SIG-M5 treated with dmso at 0.1 percent for 504 hours (cell line): ENCODE measurements around the gene DUS2.

Source experiments
- DNase-seq: peaks from one replicate; lab custom pipeline; 2025; ENCODE audit not compliant: unreplicated experiment; lab: John Stamatoyannopoulos, UW

DUS2 gene

DNA sequence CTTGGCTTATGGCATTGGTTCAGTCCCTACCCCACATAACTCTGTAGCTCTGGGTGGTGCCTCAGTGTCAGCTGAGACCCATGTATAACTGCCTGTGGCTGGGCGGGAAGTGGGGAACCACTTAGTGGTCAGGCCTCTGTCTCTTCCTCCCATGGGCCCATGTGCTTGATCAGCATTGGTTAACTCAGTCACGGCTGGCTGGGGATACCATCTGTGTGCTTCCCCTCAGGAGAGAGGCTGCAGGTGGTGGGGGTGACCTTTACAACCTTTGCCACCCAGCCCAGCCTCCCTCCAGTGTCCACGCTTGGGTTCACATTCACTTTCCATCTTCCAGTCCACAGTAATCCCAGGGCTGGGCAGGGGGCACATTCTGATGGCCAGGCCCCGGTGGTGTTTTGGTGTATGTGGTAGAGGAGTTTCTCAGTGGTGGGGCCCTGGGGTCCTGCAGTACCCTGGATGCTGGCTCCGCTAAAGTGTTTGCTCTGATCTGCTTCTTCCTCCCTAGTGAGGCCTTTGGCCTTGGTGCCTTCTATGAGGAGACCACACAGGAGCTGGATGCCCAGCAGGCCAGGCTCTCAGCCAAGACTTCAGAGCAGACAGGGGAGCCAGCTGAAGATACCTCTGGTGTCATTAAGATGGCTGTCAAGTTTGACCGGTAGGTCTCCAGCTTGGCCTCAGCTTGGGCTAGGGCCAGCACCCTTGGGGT is 51.9 kb downstream of the DUS2 start:
- no peak for DNase-seq

DNA sequence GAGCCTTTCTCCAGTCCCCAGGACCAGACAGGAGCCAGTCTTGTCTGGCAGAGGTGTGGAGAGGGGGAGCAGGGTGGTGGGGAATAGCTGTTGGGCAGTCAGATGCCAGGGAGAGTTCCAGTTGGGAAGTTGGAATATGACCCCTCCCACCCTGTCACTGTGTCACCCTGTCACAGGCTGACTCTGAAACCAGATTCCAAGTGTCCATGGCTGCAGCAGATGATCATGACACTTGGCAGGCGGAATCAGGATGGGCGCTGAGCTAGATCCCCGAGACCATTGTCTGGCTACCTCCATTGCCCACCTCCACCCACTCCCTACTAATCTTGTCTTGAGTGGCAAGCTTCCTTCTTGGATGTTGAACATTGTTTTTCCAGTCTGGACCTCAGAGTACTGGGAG is 52.9 kb downstream of the DUS2 start:
- no peak for DNase-seq

GRCh38 chr16:68076560-68076959 is 53.5 kb downstream of the DUS2 start:
- no peak for DNase-seq

- DNase-seq, result no peak
Observed at GRCh38 chr16:68077866-68078700, 55.0 kb downstream of the DUS2 start.

- DNase-seq, result no peak
Observed at GRCh38 chr16:68078701-68079375, 55.8 kb downstream of the DUS2 start.

DNA sequence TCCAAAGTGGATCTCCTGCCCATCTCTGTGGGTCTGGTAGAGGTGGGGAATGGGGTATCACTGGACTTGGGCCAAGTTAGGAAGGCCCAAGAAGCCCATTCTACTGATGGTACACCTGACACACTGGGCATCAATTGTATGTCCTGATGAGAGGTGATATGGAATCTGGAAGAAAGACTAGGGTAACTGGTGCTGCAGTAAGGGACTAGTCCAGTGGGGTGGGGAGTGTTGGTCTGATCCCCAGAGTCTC is 56.2 kb downstream of the DUS2 start:
- DNase-seq, result no peak

- no peak for DNase-seq
Observed at GRCh38 chr16:68079626-68080344, 56.7 kb downstream of the DUS2 start.

DNA sequence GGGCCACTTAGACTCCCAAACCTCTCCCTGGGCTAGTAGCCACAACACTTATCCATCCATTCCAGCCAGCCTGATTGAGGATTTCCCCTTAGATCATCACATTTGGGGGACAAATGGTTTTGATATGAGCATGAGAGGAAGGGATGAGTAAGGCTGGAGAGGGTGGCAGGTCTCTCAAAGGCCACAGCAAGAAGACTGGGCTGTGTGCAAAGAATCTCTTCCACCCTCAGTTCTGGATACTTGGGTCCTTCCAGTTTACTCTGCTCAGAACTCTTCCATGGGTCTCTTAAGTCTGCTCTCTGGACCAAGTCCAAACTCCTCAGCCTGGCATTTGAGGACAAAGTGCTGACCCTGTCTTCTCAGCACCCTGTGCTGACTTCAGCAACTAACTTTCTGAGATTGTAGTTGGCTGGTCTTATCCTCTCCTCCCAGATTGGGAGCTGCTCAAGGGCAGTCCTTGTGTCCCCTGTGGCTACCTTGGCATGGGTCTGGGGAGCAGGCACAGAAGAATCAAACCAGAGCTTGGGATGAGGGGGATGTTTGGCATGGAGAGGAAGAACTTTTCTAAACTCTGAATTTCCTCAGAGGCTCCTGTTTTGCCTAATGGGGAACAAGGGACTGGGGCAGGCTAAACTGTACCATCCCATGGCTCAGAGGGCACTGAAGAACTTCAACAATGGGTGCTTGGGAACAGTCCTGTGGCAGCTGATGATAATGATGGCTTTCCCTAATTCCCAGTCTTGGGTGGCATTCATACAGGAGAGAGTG is 59.0 kb downstream of the DUS2 start:
- DNase-seq, result no peak

DNA sequence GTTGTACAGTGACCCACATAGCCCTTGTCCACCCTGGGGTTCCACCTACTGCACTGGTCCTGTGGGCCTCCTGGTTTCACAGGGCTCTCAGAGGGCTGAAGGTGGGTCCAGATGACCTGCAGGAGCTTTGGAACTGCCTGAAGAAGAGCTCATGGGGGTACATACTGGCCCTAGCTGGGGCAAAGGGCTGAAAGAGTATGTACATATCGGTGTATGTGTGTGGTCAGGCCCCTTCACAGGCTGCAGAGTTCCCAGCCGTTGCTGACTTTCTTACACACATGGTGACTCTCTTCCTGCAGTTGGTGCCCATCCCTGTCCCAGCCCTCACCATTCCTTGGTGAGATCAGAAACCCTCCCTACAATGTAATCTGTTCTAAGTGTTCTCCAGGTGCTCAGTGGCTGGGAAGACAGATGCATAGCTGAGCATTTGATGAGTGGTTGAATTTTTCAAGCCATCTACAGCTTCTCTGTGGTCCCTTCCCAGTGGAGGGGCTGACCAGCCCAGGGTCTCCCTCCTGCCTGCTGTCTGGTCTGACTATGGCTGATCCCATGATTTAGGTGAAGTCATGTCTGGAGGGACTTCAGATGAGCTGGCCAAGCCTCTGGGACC is 59.6 kb downstream of the DUS2 start:
- no peak for DNase-seq

- no peak for DNase-seq
Observed at GRCh38 chr16:68083239-68083781, 60.2 kb downstream of the DUS2 start.

GRCh38 chr16:68083861-68084503 is 60.9 kb downstream of the DUS2 start:
- no peak for DNase-seq

GRCh38 chr16:68084504-68085258 is 61.6 kb downstream of the DUS2 start:
- DNase-seq, result peak; percentile 74

DNA sequence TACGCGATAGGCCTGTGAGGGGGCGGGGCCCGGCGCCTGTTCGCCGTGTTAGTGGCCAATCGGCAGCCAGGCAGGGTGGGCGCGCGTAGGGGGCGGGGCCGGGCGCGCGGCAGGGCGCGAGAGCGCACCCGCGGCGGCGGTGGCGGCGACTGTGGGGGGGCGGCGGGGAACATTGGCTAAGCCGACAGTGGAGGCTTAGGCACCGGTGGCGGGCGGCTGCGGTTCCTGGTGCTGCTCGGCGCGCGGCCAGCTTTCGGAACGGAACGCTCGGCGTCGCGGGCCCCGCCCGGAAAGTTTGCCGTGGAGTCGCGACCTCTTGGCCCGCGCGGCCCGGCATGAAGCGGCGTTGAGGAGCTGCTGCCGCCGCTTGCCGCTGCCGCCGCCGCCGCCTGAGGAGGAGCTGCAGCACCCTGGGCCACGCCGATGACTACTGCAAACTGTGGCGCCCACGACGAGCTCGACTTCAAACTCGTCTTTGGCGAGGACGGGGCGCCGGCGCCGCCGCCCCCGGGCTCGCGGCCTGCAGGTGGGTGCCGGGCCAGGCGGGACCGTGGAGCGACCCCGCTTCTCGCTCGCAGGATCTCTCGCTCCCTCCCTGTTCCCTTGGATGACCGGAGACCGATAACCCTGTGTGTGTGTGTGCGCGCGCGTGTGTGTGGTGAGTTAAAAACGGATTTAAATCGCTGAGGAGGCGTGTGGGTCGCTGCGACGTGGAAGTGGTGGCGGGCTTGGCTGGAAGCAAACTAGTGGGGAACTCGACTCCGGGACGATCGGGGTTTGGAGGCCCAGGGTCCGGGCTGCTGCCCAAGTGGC is 62.4 kb downstream of the DUS2 start, which contains the start of gene NFATC3:
TSS of gene NFATC3 (plus strand) at position 112 of the 813 bp plus-strand sequence. CDS start at position 424, 312 bp downstream.
- DNase-seq, result peak; percentile 95

DNA sequence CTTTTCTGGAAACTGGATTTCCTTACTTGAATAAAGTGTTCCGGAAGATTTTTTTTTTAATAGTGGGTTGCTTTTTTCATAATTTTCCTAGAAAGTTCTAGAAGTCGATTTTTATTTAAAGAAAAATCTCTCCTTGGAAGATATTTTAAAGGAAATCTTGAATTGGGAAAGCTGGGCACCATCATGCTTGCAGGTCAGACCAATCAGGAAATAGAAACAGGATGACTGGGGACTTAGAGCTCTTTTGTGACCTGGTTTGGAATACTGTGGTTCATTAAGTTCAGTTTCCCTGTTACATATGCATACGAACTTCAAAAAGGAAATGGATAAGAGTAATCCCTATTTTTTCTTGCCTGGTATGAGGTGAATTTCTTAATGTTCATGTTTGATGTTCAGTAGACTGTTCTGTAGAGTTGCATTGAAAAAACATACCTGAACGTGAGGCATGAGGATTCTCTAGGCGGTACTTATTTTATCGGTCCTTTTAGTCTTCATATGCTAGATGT is 63.3 kb downstream of the DUS2 start:
- peak; percentile 45 for DNase-seq

GRCh38 chr16:68086860-68087268 is 63.8 kb downstream of the DUS2 start:
- no peak for DNase-seq

- no peak for DNase-seq
Observed at GRCh38 chr16:68087688-68088087, 64.6 kb downstream of the DUS2 start.

GRCh38 chr16:68088130-68088972 is 65.3 kb downstream of the DUS2 start:
- DNase-seq, result no peak
